NCI-H2081 treated with DMSO at 0.1 percent for 48 hours (cell line): ENCODE data around the gene LMAN1L.

Experiments
- DNase-seq: peaks from one replicate; lab custom pipeline; 2025; lab: John Stamatoyannopoulos, UW

LMAN1L gene

DNA sequence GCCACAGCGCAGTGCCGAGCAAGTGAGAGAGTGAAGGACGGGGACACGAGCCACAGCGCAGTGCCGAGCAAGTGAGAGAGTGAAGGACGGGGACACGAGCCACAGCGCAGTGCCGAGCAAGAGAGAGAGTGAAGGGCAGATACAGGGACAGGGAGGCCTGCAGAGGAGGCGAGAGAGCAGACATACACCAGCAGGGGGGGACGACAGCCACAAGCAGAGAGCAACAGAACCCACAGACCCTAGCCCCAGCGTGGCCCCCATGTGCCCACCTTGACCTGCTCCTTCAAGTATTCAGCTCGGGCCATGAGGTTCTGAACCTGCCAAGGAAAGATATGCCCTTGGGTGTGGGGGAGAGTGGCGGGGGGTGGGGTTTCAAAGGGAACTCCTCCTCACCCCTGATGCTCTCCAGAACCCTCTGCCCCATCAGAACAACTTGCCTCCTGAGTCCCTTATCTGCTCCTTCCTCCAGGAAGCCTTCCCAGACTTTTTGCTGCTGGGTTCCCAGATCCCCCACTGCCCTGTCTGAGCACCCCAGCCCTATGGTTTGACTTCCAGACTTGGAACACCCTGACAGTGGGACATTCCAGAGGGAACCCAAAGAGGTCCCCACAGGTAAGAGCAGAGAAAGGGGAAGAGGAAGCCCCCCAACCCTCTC, 25.0 kb downstream of the LMAN1L start:
- no peak for DNase-seq

DNA sequence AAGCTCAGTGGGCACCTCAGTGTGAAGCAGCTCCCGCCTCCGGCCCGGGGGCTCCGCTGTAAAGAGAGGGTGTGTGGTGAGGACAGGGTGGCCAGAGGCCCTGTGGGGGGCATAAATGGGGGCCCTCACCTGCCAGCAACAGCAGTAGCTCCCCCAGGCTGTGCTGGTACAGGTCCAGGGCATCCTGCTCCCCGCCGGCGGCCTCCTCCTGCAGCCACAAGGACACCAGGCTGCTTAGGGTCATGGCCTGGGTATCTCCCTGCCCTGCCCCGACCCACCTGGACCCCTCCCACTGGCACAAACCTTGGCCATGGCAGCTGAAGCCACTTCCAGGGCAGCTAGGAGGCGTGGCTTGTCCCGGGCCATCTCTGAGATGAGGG, 25.5 kb downstream of the LMAN1L start:
- no peak for DNase-seq

DNA sequence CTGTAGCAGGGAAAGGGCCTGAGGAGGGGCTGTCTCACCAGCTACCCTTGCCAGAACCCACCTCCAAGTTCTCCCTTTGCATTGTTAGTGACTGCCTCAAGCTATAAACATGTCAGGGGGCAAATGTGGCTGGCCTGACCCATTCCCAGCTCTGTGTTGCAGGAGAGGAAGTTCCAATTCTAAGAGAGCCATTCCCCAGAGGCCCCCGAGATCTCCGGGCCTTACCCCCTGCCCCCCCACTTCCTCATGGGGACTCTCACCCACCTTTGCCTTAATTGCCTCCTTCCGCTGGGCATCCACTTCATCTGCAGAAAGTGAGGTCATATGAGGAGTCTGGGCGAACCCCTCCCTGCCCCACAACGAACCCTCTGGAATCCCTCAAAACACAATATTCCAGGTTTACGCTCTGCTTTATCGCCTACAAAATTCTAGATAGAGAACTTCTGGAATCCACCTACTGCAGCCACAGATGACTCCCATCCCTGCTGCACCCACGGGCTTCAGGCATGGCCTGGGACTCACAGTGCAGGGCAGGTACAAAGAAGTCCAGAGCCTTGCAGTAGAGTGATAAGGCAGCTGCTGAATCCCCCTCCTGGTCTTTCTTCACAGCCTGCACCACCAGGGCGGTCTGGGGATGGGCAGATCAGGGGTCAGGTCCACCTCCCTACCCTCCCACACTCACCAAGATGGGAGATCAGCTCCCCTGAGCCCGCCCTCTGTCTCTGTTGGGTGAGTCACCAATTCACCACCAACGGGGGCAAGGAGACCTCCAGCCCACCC, 26.3 kb downstream of the LMAN1L start:
- DNase-seq = no peak

DNA sequence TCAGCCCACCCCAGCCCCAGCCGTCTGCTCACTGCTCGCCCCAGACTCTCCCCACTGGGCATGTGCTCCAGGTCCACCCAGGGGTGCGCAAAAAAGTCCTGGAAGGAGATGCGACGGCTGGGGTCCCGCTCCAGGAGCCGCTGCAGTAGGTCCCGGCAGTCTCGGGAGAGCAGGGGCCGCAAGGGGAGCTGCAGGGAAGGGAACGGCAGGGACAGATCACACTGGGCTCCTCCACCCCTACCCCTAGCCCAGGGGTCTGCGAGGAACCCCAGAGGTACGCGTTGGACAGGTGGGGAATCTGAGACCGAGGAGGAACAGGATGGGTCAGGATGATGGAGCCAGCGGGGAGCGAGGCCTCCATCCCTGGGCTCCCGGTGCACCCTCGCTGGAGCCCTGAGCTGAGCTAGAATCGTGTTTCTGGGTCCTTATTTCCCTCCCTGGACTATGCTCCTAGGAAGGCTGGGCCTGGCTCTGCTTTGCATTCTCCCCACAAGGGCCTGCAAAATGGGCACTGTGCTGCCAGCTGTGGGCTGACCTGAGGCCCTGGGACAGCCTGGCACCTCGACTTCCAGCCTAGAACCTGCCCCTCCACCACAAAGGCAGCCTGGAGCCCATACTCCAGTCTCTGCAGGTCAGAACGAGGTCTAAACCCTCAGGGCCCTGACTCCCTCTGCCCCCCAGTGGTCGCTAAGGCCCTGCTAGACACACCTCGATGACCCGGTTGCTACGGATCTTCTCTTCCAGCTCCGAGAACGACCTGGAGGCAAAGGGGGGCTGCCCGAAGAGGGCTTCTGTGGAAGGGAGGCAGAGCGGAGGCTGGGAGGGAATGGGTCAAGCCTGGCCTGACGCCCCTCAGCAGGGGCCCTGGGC, 27.1 kb downstream of the LMAN1L start:
- no peak for DNase-seq

DNA sequence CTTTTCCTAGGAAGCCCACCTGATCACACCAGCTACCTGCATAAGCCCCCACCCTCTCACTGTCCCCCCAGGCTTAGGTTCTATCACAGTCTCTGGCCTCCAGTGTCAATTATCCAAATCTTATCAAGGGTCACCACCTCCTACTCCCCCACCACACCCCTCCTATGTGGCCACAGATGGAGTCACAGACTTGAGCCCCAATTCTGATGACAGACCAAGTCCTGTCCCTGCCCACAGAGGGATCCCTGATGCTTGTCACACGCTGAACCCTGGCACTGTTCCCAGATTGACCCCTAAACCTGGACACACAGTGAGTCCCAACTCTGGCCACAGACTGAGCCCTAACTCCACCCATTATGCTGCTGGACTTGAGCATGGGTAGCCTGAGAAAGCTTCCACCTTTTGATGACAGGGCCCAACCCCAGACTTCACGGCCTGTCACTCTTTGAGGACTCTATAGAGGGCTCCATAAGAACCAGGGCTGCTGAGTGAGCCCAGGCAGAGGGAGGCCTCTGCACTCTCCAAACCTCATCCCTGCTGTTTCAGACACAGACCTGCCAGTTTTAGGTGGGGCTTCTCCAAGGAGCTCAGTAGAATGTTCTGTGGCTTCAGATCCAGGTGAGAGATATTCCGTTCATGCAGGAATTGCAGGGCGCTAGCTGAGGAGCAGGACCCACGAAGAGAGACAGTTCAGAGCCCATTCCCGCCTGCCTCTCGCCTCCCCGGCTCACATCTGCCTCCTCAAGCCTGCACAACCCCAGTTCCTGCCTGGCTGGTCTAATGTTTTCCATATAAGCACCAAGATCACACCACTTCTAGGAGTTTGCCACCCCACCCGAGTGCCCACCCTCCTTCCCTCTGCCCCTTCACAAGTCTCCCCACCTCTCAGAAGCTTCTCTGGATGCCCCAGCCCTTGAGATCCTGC, 28.5 kb downstream of the LMAN1L start:
- no peak for DNase-seq

DNA sequence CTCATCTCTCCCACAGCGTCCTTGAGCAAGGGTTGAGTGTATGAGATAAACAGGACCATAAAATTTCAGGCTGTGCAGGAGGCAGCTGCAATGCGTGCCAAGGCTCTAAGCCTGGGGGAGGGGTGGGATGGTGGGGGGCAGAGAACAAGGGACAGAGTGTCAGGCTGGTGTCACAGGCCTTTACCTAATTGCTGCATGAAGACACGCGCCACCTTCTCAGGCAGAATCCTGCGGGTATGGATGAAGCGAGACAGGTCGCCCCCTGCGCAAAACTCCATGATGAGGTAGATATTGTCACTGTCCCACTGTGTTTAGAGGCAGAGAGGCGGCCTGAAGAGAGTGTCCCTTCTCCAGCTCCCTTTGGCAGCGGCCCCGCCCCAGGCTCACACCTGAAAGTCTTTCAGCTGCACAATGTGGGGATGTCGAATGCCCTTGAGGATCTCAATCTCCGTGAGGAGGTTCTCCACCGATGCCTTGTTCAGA, 29.3 kb downstream of the LMAN1L start:
- DNase-seq = no peak

DNA sequence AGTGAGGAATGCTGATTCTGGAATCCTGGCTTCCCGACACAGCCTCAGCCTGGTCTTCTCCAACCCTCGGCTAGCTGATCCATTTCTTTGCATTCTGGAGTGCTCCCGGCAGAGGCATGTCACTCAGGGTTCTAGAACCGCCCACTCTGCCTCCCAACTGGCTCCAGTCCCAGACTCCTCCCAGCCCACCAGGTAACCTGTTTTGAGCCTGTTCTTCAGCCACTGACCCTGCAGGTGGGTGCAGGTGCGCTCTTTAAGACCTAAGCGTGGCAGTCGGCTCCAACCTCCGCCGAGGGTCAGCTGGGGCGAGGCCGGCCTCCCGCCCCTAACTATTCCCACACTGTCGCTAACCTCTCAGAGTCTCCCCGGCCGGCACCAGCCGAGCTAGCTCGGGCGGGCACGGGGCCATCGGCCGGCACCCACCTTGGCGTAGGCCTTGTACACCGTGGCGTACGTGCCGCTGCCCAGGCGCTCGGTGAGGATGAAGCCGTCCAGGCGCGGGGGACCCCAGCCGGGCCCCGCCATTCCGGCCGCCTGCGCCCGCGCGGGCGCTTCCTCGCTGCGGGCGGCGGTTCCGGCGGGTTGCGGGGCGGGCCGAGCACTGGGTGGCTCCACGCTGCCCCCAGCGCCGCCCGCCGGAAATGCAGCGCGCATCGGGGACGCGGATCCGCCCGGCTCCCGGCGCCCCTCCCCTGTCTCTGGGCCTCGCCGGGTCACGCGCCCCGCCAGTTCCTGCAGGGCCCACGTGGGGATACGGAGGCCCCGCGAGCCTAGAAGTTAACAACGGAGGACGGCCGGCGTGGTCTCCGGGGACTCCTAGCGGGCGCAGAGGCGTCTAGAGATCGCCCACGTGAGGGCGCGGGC, 30.2 kb downstream of the LMAN1L start, which contains the start of gene ULK3:
Gene ULK3, minus strand, starts transcription at position 576 of the 864 bp plus-strand sequence. Its CDS starts 51 bp downstream, at position 525.
- peak; percentile 70 for DNase-seq

DNA sequence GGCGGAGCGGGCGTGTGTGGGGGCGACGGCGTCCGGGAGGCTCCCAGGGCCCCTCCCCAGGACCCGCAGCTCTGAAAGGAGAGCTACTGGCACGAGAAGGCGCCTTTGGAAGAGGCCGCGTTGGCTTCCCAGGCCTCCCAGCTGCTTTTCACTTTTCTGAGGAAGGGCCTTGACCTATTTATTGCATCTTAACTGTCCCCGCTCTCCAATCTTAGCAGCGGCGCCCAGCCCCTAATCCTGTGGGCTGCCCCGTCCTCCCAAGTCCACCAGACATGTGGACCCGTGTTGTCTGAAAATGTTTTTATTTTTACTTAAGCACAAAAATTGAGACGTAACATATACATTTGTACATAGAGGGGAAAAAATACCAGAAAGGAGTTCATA, 30.8 kb downstream of the LMAN1L start:
- DNase-seq = no peak

DNA sequence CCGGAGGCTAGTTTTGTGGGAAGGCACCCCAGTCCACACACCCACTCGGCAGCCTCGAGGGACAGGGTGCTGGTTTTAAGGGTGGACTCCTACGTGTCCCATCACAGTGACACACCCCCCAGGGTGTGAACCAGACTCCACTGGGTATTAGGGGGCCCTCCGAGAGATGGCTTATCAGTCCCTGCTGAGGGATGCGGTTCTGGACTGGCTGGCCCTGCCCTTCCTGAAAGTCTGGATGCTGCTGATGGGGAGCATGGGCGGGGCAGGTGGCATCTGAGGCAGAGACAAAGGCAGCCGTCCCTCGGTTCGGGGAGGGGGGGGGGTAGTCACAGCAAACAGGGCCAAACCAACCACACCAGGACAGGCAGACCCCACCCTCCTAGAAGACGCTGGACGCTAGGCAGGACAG, 31.3 kb downstream of the LMAN1L start:
- DNase-seq = no peak

DNA sequence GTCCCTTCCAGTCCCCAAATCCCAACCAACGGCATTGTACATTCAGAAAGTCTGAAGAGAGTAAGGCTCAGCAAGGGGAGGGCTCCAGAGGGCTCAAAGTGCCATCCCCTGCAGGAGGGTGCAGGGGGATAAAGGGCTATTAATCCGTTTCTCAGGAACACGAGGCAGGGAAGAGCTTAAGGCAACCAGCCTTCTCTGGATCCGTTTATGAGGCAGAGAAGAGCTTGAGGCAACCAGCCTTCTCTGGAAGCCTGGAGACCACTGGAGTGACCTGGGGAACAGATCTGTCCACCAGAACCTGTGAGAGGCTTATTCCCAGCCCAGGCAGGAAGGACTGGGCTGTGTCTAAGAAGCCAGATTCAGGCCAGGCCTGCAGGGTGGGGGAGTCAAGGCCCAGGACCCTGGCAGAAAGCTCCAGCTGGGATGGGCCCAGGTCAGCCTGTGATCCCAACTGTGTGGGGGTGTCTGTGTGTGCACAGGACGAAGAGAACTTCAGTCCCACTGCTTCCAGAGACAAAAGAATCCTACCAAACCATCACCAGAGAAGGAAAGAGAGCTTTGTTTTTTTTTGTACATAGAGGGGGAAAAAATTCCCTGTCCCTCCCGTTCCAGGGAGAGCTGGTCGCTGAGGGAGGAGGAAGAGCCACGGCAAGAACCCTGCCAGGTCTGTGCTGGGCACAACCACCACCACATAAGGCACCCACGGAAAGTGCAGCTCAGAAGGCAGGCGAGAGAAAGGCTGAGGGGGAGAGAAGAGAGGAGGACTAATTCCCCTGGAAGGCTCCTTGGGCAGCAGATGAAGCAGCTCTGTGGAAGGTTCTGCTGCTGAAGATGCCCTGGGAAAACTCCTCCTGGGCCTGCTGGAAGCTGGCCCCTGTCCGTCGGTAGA, 31.9 kb downstream of the LMAN1L start:
- no peak for DNase-seq

DNA sequence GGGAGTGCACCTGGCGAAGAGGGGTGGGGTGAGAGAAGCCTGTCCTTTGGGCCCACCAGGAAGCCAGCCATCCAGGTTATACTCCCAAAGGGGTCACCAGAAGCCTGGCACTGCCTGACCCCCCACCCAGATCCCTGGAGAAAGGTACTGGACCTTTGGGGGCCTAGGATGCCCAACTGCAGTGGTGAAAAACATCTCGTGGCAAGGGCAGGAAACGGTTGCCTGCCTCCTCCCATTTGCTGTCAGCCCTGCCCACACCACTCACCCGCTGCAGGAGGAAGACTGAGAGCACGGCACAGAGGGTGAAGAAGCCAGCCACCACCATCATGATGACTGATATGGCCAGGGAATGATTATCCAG, 32.6 kb downstream of the LMAN1L start:
- DNase-seq = no peak

DNA sequence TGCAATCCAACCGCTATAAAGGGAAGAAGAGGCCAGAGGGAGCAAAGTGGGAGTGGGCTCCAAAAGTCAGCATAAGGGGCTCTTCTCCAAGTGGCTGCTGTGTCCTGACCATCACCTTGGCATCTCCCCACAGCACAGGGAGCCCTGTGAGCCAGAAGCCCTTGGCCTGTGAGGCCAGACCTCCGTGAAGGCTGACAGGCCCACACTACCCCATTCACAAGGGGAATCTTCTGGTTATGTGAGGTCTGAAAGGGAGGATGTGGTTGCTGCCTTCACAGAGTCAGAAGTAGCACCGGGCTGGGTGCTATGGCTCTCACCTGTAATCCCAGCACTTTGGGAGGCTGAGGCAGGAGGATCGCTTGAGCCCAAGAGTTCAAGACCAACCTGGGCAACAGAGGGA, 32.9 kb downstream of the LMAN1L start:
- no peak for DNase-seq

DNA sequence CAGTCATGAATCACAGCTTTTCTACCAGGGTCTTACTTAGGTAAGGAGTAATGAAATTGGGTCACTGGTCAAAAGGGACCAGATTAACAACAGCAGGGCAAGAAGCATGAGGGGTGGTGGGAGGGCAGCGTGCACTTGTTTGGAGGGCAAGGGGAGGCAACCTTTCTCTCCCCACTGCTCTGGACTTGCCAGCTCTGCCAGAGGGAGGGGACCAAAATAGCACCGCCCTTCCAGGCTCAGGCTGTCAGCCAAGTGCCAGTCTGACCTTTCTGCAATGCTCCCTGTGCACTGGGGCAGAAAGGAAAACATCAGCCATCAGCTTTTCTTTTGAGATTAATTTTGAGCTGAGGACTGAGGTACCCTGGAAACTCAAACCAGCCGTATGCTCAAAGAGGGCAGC, 34.8 kb downstream of the LMAN1L start:
- DNase-seq = no peak

DNA sequence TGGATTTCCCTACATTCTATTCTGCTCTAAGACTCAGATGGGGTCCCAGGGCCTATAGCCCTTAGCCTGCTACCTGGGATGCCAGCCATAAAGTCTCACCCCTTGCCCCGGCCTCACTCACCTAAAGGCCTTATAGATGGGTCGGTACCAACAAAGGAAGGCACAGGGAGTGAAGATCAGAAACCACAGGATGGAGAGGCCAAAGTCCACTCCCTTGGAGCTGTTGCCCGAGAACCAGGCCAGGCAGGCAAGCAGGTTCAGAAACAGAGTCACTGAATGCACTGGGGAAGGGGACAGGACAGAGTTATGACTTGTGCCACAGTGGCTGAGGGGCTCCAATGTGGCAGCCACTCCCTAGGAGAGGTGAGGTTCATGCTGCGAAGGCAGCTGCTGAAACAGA, 37.8 kb downstream of the LMAN1L start:
- no peak for DNase-seq

DNA sequence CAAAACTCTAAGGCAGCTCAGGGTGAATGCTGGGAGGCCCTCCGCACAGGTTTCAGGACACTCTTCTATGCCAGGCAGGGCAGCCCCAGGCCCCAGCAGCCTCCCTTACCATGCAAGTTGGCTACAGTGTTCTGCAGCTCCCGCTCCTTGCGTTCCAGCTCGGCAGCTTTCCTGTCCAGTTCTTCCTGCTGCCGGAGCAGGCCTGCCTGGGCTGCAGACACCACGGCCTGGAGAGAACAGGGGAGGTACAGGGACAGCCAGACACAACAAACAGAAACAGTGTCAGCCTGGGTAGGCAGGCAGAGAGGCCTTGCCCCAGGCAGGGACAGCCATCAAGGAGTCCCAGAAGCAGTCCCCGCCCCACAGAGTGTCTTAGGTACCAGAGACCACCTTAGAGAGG, 39.3 kb downstream of the LMAN1L start:
- DNase-seq = no peak

DNA sequence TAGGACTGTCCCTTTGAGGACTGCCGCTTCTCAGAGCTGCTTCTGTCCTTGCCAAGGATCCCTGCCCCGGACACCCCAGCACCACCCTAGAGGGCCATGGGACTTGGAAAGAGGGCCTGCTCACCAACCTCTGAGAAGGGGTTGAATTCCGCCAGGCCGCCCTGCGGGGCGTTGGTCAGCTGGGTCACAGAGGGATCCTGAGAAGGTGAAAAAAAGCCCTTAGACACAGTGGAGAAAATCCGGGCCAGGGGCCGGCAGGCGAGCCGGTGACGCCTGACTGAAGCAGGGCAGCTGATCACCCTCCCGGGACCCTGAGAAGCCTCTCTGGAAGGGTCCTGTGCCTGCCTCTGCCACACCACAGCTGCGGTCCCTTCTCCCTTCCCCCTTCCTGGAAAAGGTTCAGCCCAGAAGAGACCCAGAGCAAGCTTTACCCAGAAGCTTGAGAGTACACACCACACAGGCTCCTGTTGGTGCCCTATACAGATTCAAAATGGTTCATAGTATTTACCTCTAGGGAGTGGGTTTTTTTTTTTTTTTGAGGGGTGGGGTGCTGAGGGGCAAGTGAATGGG, 41.9 kb downstream of the LMAN1L start:
- DNase-seq = no peak

DNA sequence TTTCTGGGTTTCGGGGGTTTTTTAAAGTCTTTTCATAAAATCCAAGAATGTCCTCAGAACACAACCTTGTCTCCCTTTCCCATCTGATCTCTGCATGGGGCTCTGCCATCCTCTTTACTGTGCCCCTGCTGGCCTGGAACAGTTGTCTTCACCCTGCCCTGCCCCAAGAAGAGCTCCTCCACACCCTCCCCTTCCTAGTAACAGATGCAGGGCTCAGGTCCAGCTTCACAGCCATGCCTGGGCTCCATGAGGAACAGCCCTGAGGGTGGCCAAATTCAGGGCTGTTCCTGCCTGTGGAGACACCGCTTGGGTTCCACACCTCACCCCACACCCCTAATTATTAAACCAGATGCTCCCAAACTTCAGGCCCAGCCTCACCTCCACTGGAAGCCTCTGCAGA, 43.2 kb downstream of the LMAN1L start:
- no peak for DNase-seq

DNA sequence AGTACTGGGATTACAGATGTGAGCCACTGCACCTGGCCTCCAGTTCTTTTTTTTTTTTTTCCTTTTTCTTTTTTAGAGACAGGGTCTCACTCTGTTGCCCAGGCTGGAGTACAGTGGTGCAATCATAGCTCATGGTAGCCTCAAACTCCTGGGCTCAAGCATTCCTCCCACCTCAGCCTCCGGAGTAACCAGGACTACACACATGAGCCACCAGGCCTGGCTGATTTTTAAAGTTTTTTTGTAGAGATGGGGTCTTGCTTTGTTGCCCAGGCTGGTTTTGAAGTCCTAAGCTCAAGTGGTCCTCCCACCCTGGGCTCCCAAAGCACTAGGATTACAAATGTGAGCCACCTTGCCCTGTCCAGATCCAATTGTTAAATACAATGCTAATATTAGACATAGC, 43.9 kb downstream of the LMAN1L start:
- no peak for DNase-seq

DNA sequence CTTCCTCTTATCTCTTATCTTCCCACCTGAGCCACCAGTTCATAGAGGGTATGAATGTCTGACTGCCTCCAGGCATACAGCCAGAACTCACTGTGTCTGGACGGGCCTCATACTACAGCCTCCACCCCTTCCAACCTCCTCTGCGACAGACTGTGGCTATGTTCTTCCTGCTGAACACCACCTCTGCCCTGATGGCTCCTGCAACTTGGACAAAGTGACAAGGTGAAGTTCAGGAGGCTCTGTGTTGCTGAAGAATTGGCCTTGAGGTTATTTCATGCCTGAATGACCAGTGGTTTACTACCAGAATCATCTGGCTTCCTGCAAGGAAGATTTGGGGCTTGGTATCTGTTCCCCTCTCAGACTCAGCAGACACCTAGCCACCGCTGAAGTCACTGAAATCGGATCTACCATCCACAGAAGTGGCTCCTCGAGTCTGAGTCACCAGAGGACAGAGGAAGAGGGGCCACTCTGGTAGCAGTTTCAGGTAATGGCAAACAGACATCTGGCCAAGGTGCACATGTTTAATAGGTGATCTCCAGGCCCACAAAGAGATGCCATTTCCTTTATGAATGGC, 44.5 kb downstream of the LMAN1L start:
- no peak for DNase-seq
